Pancreas (tissue), 10 donors: Measurements from ENCODE around the gene NEMP2. TPM values are rescaled to one million over a fixed set of nuclear protein-coding genes. Genes with fewer than 3 reads are reported as not detected.

Experiments
- ATAC-seq, 4 donors: fragments of 200-7000 bp; cut with Tn5 transposase; one replicate each; pipeline versions ENCODE4 v1.8.0 to v1.9.1; 2020; ENCODE audit warnings: mild to moderate bottlenecking in 4 of 4, moderate library complexity in 4 of 4
- DNase-seq, 6 donors: peaks; one replicate each; pipeline ENCODE4 v3.0.0-alpha.2; 2020
- FAIRE-seq: peaks from 2 replicates; lab custom pipeline; 2012; peaks lifted over from hg19 to GRCh38; lab: Jason Lieb, UNC
- H3K27ac ChIP-seq, 4 donors: fragments of 200-600 bp; sonication (generic); 1 replicate in 3 of 4; 2 replicates in 1 of 4; pipeline versions ENCODE4 v1.5.0 to v1.8.0; 2020
- H3K27me3 ChIP-seq, 4 donors: fragments of 200-600 bp; one replicate each; pipeline ENCODE4 v1.8.0; 2021
- H3K36me3 ChIP-seq, 3 donors: fragments of 200-600 bp; sonication (generic) in 1 of 3; one replicate each; pipeline versions ENCODE4 v1.5.0 to v1.8.0; 2020 to 2021
- H3K4me1 ChIP-seq, 3 donors: fragments of 200-600 bp; one replicate each; pipeline ENCODE4 v1.8.0; 2021
- H3K4me3 ChIP-seq, 4 donors: fragments of 200-600 bp; sonication (generic) in 2 of 4; one replicate each; pipeline versions ENCODE4 v1.5.0 to v1.8.0; 2020 to 2021
- H3K9me3 ChIP-seq, 4 donors: fragments of 200-600 bp; one replicate each; pipeline ENCODE4 v1.8.0; 2021
- WGBS, 2 donors: extraction: QIAGEN DNeasy Blood & Tissue Kit; methylation state at CpG; one replicate each; pipeline ENCODE4 v1.1.7; 2013; 5-methylcytosine and 5-hydroxymethylcytosine counted together
- intact Hi-C, 3 donors: fragments of 100-400 bp; cut with DNase I; formaldehyde crosslinking; loops; one replicate each; pipeline versions ENCODE4 v1.11.1 to v1.14.2; 2022
- polyA plus RNA-seq, 2 donors: library from polyadenylated mRNA; stranded (reverse); fragments of 200-250 nt; gene quantifications; one replicate each; pipeline ENCODE4 v1.2.3, GENCODE V29; 2013
- total RNA-seq, 6 donors: library from RNA; stranded (reverse); fragmentation: NEBNext Ultra II Directional in 4 of 6; extraction: Animal tissue kit (Norgen Biotek cat#: 25700) in 4 of 6; gene quantifications; one replicate each; pipeline versions ENCODE4 v1.2.1 to v1.2.4, GENCODE V29; 2021 to 2023
- TF ChIP-seq, protein P1 (sequence below), 4 donors: fragments of 200-600 bp; sonication (generic) in 3 of 4; IDR thresholded peaks; one replicate each; pipeline versions ENCODE4 v1.5.0 to v1.8.0; 2021; ENCODE audit warnings: antibody characterized with exemption in 4 of 4
- donor health status: healthy with polysubstance abuse.
- donor health status: DM: no; HTN: no; CAD: no; lungs with moderate emphysema.
- donor health status: DM: no; HTN: no; CAD: no.
- donor health status: control.
- donor health status: control.
- donor health status: Bipolar disorder and iron deficiency.
- donor health status: DM: yes; HTN: yes; CAD: no.
- donor health status: DM: no; HTN: no; CAD: no.
- donor health status: DM: no; HTN: no; CAD: no.
- donor health status: DM: yes; HTN: yes; CAD: no.

NEMP2 gene
- total and polyA plus RNA-seq, 8 donors = 0.42 to 3.1 (median 1.2) TPM

DNA sequence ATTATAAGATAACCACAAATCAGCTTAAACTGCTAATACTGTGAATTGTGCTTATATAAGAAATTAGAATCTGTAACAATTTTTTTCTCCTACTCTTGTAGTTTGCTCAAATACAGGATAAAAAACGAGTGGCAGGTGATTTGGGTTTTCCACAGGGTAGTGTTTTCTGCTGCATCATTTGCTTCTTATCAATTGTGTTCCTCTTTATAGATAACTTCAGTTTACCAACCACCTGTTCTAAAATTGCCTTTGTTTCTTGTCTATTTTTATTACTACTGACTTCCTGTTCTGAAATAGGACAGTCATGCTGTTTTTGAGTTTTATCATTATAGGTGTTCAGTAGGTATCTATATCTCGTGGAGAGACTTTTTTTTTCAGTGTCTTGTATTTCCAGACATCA, 69.5 kb downstream of the NEMP2 start:
- 42 to 47% methylated on average over 2 of the region's 2 CpGs for WGBS, 2 donors
- DNase-seq = no peak
- TF ChIP-seq, protein P1, sequence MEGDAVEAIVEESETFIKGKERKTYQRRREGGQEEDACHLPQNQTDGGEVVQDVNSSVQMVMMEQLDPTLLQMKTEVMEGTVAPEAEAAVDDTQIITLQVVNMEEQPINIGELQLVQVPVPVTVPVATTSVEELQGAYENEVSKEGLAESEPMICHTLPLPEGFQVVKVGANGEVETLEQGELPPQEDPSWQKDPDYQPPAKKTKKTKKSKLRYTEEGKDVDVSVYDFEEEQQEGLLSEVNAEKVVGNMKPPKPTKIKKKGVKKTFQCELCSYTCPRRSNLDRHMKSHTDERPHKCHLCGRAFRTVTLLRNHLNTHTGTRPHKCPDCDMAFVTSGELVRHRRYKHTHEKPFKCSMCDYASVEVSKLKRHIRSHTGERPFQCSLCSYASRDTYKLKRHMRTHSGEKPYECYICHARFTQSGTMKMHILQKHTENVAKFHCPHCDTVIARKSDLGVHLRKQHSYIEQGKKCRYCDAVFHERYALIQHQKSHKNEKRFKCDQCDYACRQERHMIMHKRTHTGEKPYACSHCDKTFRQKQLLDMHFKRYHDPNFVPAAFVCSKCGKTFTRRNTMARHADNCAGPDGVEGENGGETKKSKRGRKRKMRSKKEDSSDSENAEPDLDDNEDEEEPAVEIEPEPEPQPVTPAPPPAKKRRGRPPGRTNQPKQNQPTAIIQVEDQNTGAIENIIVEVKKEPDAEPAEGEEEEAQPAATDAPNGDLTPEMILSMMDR (IDR thresholded peaks at IDR 0.05) = no peak
- no peak for FAIRE-seq
- H3K4me1 ChIP-seq = peaks cover 0 to 13% (median 12%) of the 10 kb centered on the region in 3 donors
- no peaks in the 10 kb centered on the region for H3K36me3 ChIP-seq
- H3K9me3 ChIP-seq = no peaks in the 10 kb centered on the region
- no peak overlapping the region for H3K27ac ChIP-seq
- intact Hi-C loops = no loop called here
- H3K27me3 ChIP-seq = no peaks in the 10 kb centered on the region
- no peak overlapping the region for H3K4me3 ChIP-seq
- no peak for ATAC-seq

DNA sequence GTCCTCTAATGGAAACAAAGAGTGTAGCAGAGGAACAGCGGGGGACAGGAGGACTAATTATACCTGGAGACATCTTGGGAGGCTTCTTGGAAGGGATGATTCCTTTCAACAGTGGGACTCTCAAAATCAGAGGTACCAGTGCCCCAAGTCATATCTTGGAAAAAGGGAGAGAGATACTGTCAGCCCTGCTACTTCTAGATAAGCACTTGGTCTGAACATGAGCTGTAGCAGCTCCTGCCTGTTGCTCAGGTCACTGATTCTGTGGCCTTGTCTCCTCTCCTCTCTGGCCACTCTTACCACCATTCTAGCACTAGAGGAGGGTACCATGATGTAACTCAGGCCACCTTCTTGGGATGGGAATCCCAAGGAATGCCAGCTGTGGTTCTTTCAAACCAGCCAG, 71.9 kb downstream of the NEMP2 start:
- no peak overlapping the region for H3K27ac ChIP-seq
- H3K4me3 ChIP-seq = no peak overlapping the region
- H3K27me3 ChIP-seq = no peaks in the 10 kb centered on the region
- TF ChIP-seq, protein P1 (IDR thresholded peaks at IDR 0.05) = no peak
- intact Hi-C loops = no loop called here
- WGBS, 2 donors = 91 to 99% methylated on average over 1 of the region's 1 CpG
- DNase-seq (no peak), ATAC-seq (no peak), FAIRE-seq (no peak)
- no peaks in the 10 kb centered on the region for H3K9me3 ChIP-seq
- no peaks in the 10 kb centered on the region for H3K36me3 ChIP-seq
- peaks cover 0 to 2% (median 0%) of the 10 kb centered on the region in 3 donors for H3K4me1 ChIP-seq

DNA sequence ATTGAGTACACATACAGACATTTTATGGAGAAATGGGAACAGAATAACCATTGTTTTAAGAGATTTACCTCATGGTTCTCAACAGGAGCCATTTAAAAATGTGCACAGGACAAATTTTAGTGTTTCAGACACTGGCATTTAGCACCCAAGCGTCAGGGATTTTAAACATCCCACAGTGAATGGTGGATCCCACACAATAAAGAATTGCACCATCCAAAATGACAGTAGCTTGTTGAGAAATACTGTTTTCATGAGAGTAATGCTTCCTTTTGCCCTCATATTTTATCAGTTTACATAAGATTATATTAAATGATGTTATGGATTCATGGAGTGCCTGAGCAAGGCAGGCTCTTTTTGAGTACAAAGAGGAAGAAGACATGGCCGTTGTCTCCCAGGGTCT, 72.3 kb downstream of the NEMP2 start:
- H3K4me3 ChIP-seq = no peak overlapping the region
- H3K36me3 ChIP-seq = no peaks in the 10 kb centered on the region
- no peak for ATAC-seq
- WGBS, 2 donors = 96% methylated on average over 2 of the region's 2 CpGs
- TF ChIP-seq, protein P1 (IDR thresholded peaks at IDR 0.05) = no peak
- FAIRE-seq = no peak
- no peak overlapping the region for H3K27ac ChIP-seq
- no peak for DNase-seq
- intact Hi-C loops = no loop called here
- no peaks in the 10 kb centered on the region for H3K4me1 ChIP-seq
- H3K27me3 ChIP-seq = no peaks in the 10 kb centered on the region
- H3K9me3 ChIP-seq = no peaks in the 10 kb centered on the region

DNA sequence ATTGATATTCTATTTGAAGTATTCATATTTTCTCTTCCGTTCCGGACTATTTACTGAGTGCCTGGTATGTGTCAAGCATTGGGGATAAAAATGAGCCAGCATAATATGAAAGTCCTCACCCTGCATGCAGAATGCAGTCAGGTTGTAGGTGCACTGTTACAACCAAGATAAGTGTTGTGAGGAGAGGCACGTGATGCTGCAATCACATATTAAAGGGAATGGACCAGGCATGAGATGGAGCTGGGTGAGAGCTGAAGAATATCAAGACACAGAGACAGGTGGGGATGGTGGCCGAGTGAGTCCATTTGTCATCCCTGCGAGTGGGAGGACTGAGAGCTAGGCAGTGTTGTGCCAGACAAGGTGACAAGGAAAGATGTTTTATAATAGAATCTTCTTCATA, 74.0 kb downstream of the NEMP2 start:
- FAIRE-seq = no peak
- no peaks in the 10 kb centered on the region for H3K36me3 ChIP-seq
- no peak for ATAC-seq

DNA sequence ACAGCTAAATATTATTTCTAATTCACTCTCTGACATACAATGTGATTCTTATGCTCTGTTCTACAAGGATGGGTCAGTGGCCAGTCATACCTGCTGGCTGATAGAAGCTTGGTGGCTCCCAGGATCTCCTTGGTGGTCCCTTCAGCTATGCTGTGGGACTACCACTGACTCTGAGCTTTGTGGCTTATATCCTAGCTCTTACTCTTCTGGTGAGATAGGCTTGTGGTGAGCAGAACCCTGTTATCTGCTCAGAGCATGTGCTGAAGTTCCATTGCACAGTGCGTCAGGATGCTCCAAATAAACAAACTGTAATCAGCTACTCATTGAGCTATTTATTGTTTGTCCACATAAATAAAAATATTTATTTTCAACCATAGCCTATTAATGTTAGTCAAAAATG, 74.6 kb downstream of the NEMP2 start:
- no peak for DNase-seq
- TF ChIP-seq, protein P1 (IDR thresholded peaks at IDR 0.05) = no peak
- intact Hi-C loops = no loop called here
- ATAC-seq = no peak
- H3K4me3 ChIP-seq = no peak overlapping the region
- no peaks in the 10 kb centered on the region for H3K36me3 ChIP-seq
- no peaks in the 10 kb centered on the region for H3K9me3 ChIP-seq
- no peak for FAIRE-seq
- 86 to 94% methylated on average over 1 of the region's 1 CpG for WGBS, 2 donors
- H3K4me1 ChIP-seq = no peaks in the 10 kb centered on the region
- no peaks in the 10 kb centered on the region for H3K27me3 ChIP-seq
- H3K27ac ChIP-seq = no peak overlapping the region

More for the DNA sequence above, 74.0 kb downstream of the NEMP2 start:
- Histone ChIP-seq H3K27me3 (no peaks in the 10 kb centered on the region), H3K4me3 (no peak overlapping the region), H3K4me1 (no peaks in the 10 kb centered on the region), H3K9me3 (no peaks in the 10 kb centered on the region), H3K27ac (no peak overlapping the region)
- WGBS, 2 donors = 92% methylated on average over 5 of the region's 5 CpGs
- intact Hi-C loops = no loop called here
- TF ChIP-seq, protein P1 (IDR thresholded peaks at IDR 0.05) = no peak
- no peak for DNase-seq
